GM23338 (cell line): ENCODE measurements around the gene TOMM7. TPM values are rescaled to one million over a fixed set of nuclear protein-coding genes. Genes with fewer than 3 reads are reported as not detected.

ENCODE experiments used
- ATAC-seq: fragments of 200-7000 bp; cut with Tn5 transposase; 3 replicates; pipeline ENCODE4 v1.9.1; 2020
- DNase-seq: peaks from one replicate; pipeline ENCODE4 v3.0.0-alpha.2; 2015; ENCODE audit warnings: low spot score
- H2AFZ ChIP-seq: fragments of 200-600 bp; sonication (generic); 2 replicates; pipeline ENCODE4 v1.8.0; 2016; ENCODE audit warnings: antibody characterized with exemption, mild to moderate bottlenecking, moderate library complexity
- H3F3A ChIP-seq: fragments of 200-600 bp; sonication (generic); replicated peaks from 2 replicates; pipeline ENCODE4 v1.8.0; 2017; ENCODE audit warnings: antibody characterized with exemption, mixed run types, low read depth
- H3K27ac ChIP-seq: fragments of 200-600 bp; sonication (generic); 2 replicates; pipeline ENCODE4 v1.6.1; 2016; ENCODE audit warnings: low read depth
- H3K27me3 ChIP-seq: fragments of 200-600 bp; sonication (generic); 2 replicates; pipeline ENCODE4 v1.8.0; 2016; ENCODE audit warnings: mild to moderate bottlenecking, mixed run types, moderate library complexity; ENCODE audit not compliant: insufficient read depth
- H3K36me3 ChIP-seq: fragments of 200-600 bp; sonication (generic); 2 replicates; pipeline ENCODE4 v1.8.0; 2016; ENCODE audit warnings: mild to moderate bottlenecking; ENCODE audit not compliant: insufficient read depth
- H3K4me1 ChIP-seq: fragments of 200-600 bp; sonication (generic); 2 replicates; pipeline ENCODE4 v1.8.0; 2016; ENCODE audit warnings: mild to moderate bottlenecking, moderate library complexity; ENCODE audit not compliant: insufficient read depth
- H3K4me2 ChIP-seq: fragments of 200-600 bp; sonication (generic); 2 replicates; pipeline ENCODE4 v1.7.1; 2017; ENCODE audit warnings: mixed run types
- H3K4me3 ChIP-seq: fragments of 200-600 bp; sonication (generic); 2 replicates; pipeline ENCODE4 v1.6.1; 2016; ENCODE audit warnings: mixed run types
- H3K79me2 ChIP-seq: fragments of 200-600 bp; sonication (generic); replicated peaks from 2 replicates; pipeline ENCODE4 v1.8.0; 2017; ENCODE audit warnings: mild to moderate bottlenecking; ENCODE audit not compliant: insufficient read depth
- H3K9me2 ChIP-seq: fragments of 200-600 bp; sonication (generic); 2 replicates; pipeline ENCODE4 v1.8.0; 2017; ENCODE audit not compliant: insufficient read depth
- H4K20me1 ChIP-seq: fragments of 200-600 bp; sonication (generic); replicated peaks from 2 replicates; pipeline ENCODE4 v1.8.0; 2017; ENCODE audit warnings: mild to moderate bottlenecking; ENCODE audit not compliant: insufficient read depth
- H3K27ac Mint-ChIP-seq: 2 replicates; pipeline ENCODE4 v1.8.0; 2020; ENCODE audit warnings: inconsistent platforms, mild to moderate bottlenecking, moderate library complexity, mixed read lengths
- H3K27me3 Mint-ChIP-seq: 3 replicates; pipeline ENCODE4 v1.8.0; 2022; ENCODE audit warnings: low read depth, mild to moderate bottlenecking, moderate library complexity, mixed read lengths, inconsistent platforms; ENCODE audit not compliant: insufficient read depth, poor library complexity
- H3K36me3 Mint-ChIP-seq: 3 replicates; pipeline ENCODE4 v1.8.0; 2021; ENCODE audit warnings: low read depth, mild to moderate bottlenecking, inconsistent platforms, moderate library complexity, mixed read lengths
- H3K4me1 Mint-ChIP-seq: 3 replicates; pipeline ENCODE4 v1.8.0; 2020; ENCODE audit warnings: mild to moderate bottlenecking, inconsistent platforms, mixed read lengths
- H3K4me3 Mint-ChIP-seq: 3 replicates; pipeline ENCODE4 v1.8.0; 2021; ENCODE audit warnings: moderate library complexity, mild to moderate bottlenecking, inconsistent platforms, mixed read lengths
- H3K9me3 Mint-ChIP-seq: 3 replicates; pipeline ENCODE4 v1.8.0; 2020; ENCODE audit warnings: moderate library complexity, mild to moderate bottlenecking, inconsistent platforms, mixed read lengths
- CREB1 ChIP-seq: fragments of 250-450 bp; sonication (Bioruptor Pico); IDR thresholded peaks from 2 replicates; pipeline ENCODE4 v1.5.0; 2020; ENCODE audit warnings: low read depth, mild to moderate bottlenecking, moderate library complexity
- EZH2 ChIP-seq: fragments of 200-600 bp; sonication (generic); IDR thresholded peaks from one replicate; pipeline ENCODE4 v1.8.0; 2017; ENCODE audit warnings: antibody characterized with exemption, mild to moderate bottlenecking, low read depth; ENCODE audit not compliant: unreplicated experiment
- EZH2phosphoT487 ChIP-seq: fragments of 200-600 bp; sonication (generic); IDR thresholded peaks from one replicate; pipeline ENCODE4 v1.8.1; 2018; ENCODE audit warnings: antibody characterized with exemption; ENCODE audit not compliant: unreplicated experiment
- JUNB ChIP-seq: IDR thresholded peaks from one replicate; pipeline ENCODE4 v1.6.1; 2016; ENCODE audit warnings: antibody characterized with exemption; ENCODE audit not compliant: unreplicated experiment
- NANOG ChIP-seq: IDR thresholded peaks from 2 replicates; pipeline ENCODE4 v1.6.1; 2016; ENCODE audit warnings: antibody characterized with exemption, borderline replicate concordance
- POLR2AphosphoS5 ChIP-seq: IDR thresholded peaks from 2 replicates; pipeline ENCODE4 v1.6.1; 2016; ENCODE audit warnings: antibody characterized with exemption, low read depth
- REST ChIP-seq: IDR thresholded peaks from one replicate; pipeline ENCODE4 v1.6.1; 2018; ENCODE audit warnings: antibody characterized with exemption; ENCODE audit not compliant: unreplicated experiment
- STAT1 ChIP-seq: IDR thresholded peaks from one replicate; pipeline ENCODE4 v1.6.1; 2016; ENCODE audit warnings: antibody characterized with exemption; ENCODE audit not compliant: unreplicated experiment
- ZNF114 ChIP-seq: fragments of 250-450 bp; sonication (Bioruptor Pico); IDR thresholded peaks from 2 replicates; pipeline ENCODE4 v1.5.0; 2020; ENCODE audit warnings: mild to moderate bottlenecking, moderate library complexity
- ZNF331 ChIP-seq: fragments of 250-450 bp; sonication (Bioruptor Pico); IDR thresholded peaks from 2 replicates; pipeline ENCODE4 v1.5.0; 2020; ENCODE audit warnings: low read depth, mild to moderate bottlenecking, moderate library complexity
- ZNF462 ChIP-seq: fragments of 250-450 bp; sonication (Bioruptor Pico); IDR thresholded peaks from 2 replicates; pipeline ENCODE4 v1.5.0; 2020; ENCODE audit warnings: mild to moderate bottlenecking, moderate library complexity
- polyA plus RNA-seq: library from polyadenylated mRNA; unstranded; fragments of >200 nt; fragmentation: Nextera tagmentation; extraction: Ambion mirVana; gene quantifications from 2 replicates; pipeline ENCODE4 v1.2.1, GENCODE V29; 2016
- total RNA-seq: library from RNA; depleted of rRNA; stranded (reverse); fragments of >200 nt; shearing (Covaris generic); gene quantifications from 2 replicates; pipeline ENCODE4 v1.2.3, GENCODE V29; 2014
- TF ChIP-seq, protein P1 (sequence below): IDR thresholded peaks from 2 replicates; pipeline ENCODE4 v1.6.1; 2016; ENCODE audit warnings: antibody characterized with exemption
- TF ChIP-seq, protein P2 (sequence below), 2 experiments: fragments of 200-600 bp in 1 of 2; sonication (generic) in 1 of 2; conservative IDR thresholded peaks; 2 replicates each; pipeline versions ENCODE4 v1.5.1 to v1.6.1; 2016 to 2017; ENCODE audit warnings: antibody characterized with exemption in 2 of 2, low read depth in 2 of 2, mild to moderate bottlenecking in 2 of 2, moderate library complexity in 1 of 2

TOMM7 gene
- total and polyA plus RNA-seq, 2 experiments from 2014 or later = 164 to 920 TPM

GRCh38 chr7:22833957-22834356 is 11.3 kb upstream of the TOMM7 start:
- Histone ChIP-seq H3K27me3 (no peaks in the 10 kb centered on the region), H3K4me1 (0 out of 2 replicates have a peak, but pooled peaks cover 5% of the 10 kb centered on the region), H3K79me2 (no peaks in the 10 kb centered on the region), H2AFZ (peak overlapping the region; percentile 91; the same call in 1 of the 2 replicates), H3K4me3 (no peak overlapping the region), H3K4me2 (no peak overlapping the region), H3K9me2 (no peaks in the 10 kb centered on the region), H3K36me3 (no peaks in the 10 kb centered on the region), H3K27ac (0 out of 2 replicates have a peak overlapping the region, but pooled peaks have one; percentile 4), H3F3A (no peaks in the 10 kb centered on the region), H4K20me1 (no peaks in the 10 kb centered on the region)
- TF ChIP-seq NANOG (no peak), ZNF462 (CRISPR knock-in tag) (no peak), REST (no peak), ZNF331 (CRISPR knock-in tag) (no peak), EZH2 (no peak), POLR2AphosphoS5 (no peak), STAT1 (no peak), ZNF114 (CRISPR knock-in tag) (no peak), EZH2phosphoT487 (no peak), CREB1 (CRISPR knock-in tag) (no peak), JUNB (no peak)
- TF ChIP-seq, protein P1, sequence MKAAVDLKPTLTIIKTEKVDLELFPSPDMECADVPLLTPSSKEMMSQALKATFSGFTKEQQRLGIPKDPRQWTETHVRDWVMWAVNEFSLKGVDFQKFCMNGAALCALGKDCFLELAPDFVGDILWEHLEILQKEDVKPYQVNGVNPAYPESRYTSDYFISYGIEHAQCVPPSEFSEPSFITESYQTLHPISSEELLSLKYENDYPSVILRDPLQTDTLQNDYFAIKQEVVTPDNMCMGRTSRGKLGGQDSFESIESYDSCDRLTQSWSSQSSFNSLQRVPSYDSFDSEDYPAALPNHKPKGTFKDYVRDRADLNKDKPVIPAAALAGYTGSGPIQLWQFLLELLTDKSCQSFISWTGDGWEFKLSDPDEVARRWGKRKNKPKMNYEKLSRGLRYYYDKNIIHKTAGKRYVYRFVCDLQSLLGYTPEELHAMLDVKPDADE = no peak
- TF ChIP-seq, protein P2, sequence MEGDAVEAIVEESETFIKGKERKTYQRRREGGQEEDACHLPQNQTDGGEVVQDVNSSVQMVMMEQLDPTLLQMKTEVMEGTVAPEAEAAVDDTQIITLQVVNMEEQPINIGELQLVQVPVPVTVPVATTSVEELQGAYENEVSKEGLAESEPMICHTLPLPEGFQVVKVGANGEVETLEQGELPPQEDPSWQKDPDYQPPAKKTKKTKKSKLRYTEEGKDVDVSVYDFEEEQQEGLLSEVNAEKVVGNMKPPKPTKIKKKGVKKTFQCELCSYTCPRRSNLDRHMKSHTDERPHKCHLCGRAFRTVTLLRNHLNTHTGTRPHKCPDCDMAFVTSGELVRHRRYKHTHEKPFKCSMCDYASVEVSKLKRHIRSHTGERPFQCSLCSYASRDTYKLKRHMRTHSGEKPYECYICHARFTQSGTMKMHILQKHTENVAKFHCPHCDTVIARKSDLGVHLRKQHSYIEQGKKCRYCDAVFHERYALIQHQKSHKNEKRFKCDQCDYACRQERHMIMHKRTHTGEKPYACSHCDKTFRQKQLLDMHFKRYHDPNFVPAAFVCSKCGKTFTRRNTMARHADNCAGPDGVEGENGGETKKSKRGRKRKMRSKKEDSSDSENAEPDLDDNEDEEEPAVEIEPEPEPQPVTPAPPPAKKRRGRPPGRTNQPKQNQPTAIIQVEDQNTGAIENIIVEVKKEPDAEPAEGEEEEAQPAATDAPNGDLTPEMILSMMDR (conservative IDR thresholded peaks at IDR 0.05; ENCODE audit: low read depth in 2 of 2) = no peak
- Mint-ChIP-seq H3K36me3 (no peaks in the 10 kb centered on the region), H3K4me1 (peaks cover 12% of the 10 kb centered on the region), H3K9me3 (no peaks in the 10 kb centered on the region), H3K27me3 (peaks cover 2% of the 10 kb centered on the region), H3K27ac (no peak overlapping the region), H3K4me3 (no peak overlapping the region)
- no peak for ATAC-seq
- DNase-seq = no peak
